ENCODE data around the gene C1R.
"Not testable (repeated sequence)": the region's sequence is repeated elsewhere in the genome, so short reads cannot be mapped to it uniquely, and the experiment has no call there.

The C1R gene

DNA sequence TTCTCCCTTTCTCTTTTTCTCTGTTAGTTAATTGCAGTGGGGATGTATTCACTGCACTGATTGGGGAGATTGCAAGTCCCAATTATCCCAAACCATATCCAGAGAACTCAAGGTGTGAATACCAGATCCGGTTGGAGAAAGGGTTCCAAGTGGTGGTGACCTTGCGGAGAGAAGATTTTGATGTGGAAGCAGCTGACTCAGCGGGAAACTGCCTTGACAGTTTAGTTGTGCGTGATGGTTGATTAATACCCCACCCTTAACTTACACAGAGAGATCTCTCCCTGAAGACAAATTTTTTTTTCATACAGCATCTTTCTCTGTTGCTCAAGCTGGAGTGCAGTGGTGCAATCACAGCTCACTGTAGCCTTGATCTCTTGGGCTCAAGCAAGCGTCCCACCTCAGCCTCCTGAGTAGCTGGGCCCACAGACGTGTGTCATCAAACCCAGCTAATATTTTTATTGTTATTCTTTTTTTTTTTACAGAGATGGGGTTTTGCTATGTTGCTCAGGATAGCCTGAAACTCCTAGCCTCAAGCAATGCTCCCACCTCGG lies 27.1 kb downstream of the C1R start:
- DNase-seq = no peak

GRCh38 chr12:7064516-7064915 lies 27.7 kb downstream of the C1R start:
- no peak for DNase-seq

- no peak for DNase-seq
Observed at GRCh38 chr12:7061596-7061995, 30.6 kb downstream of the C1R start.

DNA sequence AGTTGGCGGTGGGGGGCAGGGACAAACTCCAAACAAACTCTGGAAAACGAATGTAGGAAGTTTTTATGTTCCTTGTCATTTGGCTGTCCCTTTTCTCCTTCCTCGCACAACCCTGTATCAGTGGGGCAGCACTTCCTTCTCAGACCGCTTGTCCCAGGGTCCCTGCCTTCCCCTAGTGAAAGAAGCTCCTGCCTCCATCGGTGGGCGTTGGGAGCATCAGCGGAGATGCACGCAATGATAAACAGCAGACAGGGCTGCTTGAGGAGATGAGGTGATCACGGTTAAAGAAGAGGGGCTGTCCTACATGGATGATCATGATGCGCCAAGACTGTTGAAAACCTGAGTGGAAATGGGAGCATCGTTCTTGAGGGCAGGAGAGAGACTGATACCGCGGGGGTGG lies 31.1 kb downstream of the C1R start:
- no peak for DNase-seq

DNA sequence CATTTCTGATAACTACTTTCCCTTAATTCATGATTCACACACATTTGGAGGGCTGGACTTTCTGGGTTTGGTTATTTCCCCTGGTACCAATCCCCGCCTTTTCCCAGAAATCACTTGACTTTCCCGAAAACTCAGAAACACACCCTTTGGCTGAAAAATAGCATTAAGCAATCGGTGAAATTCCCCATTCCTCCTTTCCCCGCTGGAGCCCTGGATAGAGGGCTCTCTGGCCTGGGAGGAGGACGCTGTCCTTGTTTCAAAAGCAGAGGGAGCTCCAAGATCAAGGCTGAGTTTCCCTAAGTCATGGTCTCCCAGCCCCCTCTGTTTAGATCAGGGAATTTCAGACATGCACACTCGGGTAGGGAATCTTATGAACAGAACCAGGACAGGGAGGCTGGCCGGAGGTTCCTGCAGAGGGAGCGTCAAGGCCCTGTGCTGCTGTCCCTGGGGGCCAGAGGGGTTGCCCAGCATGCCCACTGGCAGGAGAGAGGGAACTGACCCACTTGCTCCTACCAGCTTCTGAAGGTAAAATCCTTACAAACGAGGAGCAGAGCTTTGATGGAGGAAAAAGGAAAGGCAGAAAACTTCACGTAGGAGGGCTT lies 31.8 kb downstream of the C1R start, which contains the start of gene C1S:
Gene C1S, plus strand, starts transcription at position 366 of the 602 bp plus-strand sequence. CDS start 1,195 bp downstream, outside the sequence.
- DNase-seq = peak in 1 of 3 experiments; percentile 54

DNA sequence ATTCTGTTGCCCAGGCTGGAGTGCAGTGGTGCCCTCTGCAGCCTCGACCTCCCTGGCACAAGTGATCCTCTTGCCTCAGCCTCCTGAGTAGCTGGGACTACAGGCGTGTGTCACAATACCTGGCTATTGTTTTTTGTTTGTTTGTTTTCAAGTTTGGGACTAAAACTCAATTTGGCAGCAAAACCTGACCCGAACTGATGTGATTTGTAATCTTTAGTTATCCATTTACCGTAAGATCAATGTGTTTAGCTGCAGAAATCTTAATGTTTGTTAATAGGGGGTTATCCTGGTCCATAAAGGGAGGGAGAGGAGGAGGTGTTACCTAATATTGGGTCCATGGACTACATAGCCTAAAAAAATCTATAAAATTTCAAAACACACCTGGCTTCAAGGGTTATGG lies 32.5 kb downstream of the C1R start:
- DNase-seq = no peak

DNA sequence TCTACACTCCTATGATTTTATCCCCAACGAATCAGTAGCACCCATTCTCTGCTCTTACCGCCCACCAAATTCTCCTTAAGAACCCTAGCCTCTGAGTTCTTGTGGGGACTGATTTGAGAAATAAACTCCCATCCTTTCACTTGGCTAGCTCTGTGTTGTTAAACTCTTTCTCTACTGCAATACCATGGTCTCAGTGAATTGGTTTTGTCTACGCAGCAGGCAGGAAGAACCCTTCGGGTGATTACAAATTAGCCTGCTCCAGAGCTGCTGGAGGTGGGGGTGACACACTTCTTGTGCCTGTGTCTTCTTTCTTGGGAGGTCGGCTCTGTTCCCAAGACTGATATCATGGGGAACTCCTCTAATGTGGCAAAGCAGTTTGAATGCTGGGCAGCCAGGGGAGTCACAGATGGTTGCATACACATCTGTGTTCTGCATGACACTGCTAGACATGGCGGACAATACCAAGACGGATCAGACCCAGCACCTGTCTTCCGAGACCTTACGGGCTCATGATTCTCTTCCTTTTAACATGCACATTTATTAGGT lies 33.3 kb downstream of the C1R start:
- no peak for DNase-seq

GRCh38 chr12:7058163-7058845 lies 33.9 kb downstream of the C1R start:
- no peak for DNase-seq

GRCh38 chr12:7055736-7056135 lies 36.5 kb downstream of the C1R start:
- DNase-seq = not testable (repeated sequence)

DNA sequence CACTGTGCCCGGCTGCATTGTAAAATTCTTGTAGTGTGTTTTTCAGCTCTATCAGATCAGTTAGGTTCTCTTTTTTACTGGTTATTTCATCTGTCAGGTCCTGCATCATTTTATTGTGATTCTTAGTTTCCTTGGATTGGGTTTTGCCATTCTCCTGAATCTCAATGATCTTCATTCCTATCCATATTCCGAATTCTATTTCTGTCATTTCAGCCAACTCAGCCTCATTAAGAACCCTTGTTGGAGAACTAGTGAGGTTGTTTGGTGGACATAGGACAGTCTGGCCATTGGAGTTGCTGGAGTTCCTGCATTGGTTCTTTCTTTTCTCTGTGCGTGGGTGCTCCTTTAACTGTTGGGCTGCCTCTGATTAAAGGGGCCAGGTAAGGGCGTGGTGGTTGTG lies 37.3 kb downstream of the C1R start:
- no peak for DNase-seq

DNA sequence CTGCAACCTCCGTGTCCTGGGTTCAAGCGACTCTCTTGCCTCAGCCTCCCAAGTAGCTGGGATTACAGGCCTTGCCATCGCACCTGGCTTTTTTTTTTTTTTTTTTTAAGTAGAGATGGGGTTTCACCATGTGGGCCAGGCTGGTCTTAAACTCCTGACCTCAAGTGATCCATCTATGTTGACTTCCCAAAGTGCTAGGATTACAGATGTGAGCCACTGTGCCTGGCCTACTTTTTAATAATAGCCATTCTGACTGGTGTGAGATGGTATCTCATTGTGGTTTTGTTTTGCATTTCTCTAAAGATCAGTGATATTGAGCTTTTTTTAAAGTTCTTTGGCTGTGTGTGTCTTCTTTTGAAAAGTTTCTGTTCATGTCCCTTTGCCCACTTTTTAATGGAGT lies 42.3 kb downstream of the C1R start:
- DNase-seq = not testable (repeated sequence)

GRCh38 chr12:7049445-7049951 lies 42.7 kb downstream of the C1R start:
- not testable (repeated sequence) for DNase-seq

DNA sequence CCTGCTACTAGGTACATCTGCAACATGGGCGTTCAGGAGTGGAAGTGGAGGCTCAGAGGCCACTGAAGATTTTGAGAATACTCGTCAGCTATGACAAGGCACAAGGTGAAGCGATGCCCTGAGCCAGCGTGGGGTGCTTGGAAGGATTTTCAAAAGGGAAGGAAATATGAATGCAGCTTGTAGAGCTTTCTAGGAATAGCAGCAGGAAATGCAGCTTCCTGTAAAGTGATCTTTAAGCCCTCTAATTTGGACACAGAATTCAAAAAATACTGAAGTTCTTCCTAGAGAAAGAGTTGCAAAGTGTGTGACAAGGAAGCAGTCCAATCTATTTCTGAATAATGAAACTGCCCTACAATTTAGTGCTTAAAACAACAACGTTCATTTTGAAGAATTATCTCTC lies 44.9 kb downstream of the C1R start:
- DNase-seq = no peak

DNA sequence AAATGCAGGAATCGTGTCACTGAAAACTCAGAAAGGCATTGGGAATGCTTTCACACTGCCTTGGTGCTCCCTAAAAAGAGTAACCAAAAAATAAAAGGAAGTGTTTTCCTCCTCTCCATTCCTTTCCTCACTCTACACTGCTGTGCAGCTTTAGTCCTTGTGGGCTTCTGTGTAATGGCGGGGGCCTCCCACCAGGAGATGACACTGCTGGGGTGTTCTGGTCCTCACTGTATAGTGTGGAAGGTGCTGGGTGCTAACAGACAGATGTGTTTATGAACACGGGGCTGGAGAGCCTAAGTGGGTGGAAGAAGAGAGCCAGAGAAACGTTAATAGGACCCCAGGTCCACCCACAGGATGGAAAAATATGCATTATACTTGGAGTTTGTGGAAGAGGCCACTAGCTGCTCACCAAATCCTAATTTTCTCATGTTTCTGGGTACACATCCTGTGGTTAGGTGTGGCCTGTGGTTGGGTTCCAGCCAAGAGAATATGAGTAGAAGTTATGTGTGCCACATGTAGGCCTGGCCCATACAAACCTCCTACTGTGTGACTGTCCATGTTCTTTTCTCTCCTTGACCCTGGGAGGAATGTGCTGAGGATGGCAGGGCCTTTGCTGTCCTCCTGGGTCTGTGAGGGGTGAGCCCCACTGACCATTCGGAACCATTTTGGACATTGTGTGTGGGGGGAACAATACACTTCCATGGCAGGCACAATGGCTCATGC lies 45.7 kb downstream of the C1R start:
- DNase-seq = no peak

- DNase-seq = no peak
Observed at GRCh38 chr12:7045913-7046312, 46.3 kb downstream of the C1R start.

GRCh38 chr12:7042842-7043241 lies 49.4 kb downstream of the C1R start:
- peak in 2 of 3 experiments; percentile 10 to 31 for DNase-seq

DNA sequence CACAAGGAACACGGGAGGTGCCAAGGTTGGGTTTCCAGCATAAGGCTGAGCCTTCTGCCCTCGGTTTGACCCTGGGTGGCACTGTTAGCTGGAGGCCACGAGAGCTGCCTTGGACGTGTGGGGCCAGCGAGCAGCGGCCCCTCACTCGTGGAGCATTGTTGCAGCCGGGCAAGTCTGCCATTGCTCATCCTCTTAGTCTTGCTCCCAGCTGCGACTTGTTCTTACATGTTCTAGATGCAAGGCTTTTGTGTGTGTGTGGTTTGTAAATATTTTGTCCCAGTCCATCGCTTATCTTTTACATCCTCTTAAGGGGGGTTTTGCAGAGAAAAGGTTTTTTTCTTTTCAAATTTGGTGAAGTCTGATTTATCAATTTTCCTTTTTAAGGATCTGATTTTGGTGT lies 52.8 kb downstream of the C1R start:
- no peak for DNase-seq

GRCh38 chr12:7038591-7038990 lies 53.7 kb downstream of the C1R start:
- no peak for DNase-seq

DNA sequence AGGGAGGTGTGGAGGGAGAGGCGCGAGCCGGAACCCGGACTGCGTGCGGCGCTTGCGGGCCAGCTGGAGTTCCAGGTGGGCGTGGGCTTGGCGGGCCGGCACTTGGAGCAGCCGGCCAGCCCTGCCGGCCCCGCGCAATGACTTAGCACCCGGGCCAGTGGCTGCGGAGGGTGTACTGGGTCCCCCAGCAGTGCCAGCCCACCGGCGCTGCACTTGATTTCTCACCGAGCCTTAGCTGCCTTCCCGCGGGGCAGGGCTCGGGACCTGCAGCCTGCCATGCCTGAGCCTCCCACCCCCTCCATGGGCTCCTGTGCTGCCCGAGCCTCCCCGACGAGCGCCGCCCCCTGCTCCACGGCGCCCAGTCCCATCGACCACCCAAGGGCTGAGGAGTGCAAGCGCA lies 54.8 kb downstream of the C1R start:
- not testable (repeated sequence) for DNase-seq

GRCh38 chr12:7035463-7035862 lies 56.8 kb downstream of the C1R start:
- no peak for DNase-seq

- no peak for DNase-seq
Observed at GRCh38 chr12:7034464-7034863, 57.8 kb downstream of the C1R start.

DNA sequence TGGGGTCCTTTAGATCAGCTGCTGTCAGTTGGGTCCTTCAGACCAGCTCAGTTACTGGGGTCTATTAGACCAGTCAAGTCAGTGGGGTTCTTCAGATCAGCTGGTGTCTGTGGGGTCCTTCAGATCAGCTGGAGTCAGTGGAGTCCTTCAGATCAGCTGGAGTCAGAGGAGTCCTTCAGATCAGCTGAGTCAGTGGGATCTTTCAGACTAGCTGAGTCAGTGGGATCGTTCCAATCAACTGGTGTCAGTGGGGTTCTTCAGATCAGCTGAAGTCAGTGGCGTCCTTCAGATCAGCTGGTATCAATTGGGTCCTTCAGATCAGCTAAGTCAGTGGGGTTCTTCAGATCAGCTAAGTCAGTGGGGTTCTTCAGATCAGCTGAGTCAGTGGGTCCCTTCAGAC lies 59.3 kb downstream of the C1R start:
- no peak for DNase-seq

- DNase-seq = no peak
Observed at GRCh38 chr12:7031306-7031705, 60.9 kb downstream of the C1R start.
